Measurements from ENCODE around the gene CBLN1.
"Not testable (repeated sequence)": the region's sequence is repeated elsewhere in the genome, so short reads cannot be mapped to it uniquely, and the experiment has no call there.

CBLN1 gene

DNA sequence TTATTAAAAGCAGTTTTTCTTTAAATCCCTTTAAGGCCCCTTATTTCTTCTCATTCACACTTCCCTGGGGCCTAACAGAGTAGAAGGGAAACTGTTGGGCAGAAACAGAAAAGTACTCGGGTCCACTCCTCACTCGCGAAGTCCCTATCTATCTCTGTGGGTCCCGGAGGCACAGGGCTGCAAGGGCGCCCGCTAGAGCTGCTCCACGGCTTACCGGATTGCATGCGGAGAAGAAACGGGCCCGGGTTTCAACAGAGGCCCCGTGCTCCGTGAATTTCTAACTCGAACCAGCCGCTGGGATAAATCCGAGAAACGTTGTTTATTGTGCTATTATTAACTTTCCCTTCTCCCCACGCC lies 4.3 kb downstream of the CBLN1 start:
- DNase-seq, result no peak

DNA sequence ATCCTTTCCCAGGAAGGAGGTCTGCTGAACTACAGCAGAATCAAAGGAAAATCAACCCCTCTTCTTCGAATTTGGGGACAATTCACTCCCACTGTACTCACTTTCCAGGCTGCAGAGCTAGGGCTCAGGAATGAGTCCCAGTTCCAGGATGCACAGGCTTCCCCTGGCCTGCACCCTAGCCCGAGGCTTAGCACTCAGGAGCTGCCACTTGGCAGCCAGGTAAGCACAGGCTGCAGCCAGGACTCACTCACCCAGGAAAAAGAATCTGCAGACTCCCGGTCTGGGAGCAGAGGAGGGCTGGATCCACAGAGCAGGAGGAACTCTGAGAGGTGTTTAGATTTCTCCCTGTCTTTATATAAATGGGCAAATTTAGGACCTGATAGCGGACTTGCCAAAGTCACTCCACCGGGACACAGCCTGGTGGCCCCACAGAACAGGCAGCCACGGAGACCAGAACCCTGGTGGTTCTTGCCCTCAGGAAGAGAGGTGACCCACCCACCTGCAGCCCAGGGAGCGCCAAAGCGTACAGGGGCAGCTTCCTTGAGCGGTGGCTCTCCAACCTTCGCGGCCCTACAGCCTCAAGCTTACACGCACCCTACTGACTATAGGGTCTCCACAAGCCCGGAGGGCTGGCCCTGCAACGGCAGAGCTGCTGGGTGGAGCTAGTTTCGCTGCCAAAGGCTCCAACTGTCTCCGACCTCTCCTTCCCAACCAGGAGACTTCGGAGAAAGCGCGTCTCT lies 4.8 kb downstream of the CBLN1 start:
- DNase-seq, result no peak

DNA sequence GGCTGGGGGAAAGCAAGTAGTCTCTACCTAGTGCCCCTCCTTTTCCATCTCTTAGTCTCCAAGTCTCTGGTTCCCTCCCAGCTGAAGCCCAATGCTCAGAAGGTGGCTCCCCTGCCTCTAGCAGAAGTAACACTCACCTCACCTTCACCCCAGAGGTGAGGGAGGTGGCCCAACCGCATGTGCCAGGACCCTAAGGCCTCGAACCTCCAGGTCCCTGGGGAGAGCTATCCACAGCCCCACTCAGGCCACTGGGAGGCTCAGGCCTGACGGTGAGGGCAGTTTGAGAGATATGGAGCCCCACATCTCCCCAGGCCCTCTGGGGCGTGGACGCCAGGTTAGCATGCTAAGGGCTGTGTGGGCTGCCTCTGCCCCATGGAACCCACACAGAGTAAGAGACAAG lies 5.8 kb downstream of the CBLN1 start:
- no peak for DNase-seq

DNA sequence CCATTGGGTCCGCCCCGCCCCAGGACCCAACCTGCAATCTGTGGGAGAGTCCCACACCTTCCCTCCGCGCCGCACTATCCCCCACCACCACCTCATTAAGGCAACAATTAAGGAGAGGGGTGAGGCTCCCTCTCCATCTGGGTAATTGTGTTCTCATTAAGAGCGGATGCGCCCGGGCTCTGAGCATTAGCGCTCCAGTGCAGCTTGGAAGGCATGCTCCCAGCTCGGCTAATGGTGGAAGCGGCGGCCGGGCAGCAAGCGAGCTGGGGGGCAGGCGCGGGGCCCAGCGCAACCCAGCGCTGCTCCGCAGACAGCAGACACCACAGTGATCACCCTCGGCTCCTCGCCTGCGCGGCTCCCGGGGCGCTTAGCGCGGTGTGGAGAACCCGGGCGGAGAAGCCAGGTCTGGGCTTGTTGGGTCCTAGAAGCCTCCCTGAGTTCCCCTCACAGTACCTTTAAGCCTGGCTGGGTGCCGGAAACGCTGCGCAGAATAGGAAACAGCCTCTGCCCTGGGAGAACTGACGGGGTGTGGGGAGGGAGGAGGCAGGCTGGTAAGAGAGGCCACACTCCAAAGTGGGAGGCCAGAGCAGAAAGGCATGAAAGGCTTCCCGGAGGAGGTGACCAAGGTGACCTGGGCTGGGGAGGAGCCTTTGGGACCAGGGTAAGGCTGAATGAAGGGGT lies 6.4 kb downstream of the CBLN1 start:
- no peak for DNase-seq

DNA sequence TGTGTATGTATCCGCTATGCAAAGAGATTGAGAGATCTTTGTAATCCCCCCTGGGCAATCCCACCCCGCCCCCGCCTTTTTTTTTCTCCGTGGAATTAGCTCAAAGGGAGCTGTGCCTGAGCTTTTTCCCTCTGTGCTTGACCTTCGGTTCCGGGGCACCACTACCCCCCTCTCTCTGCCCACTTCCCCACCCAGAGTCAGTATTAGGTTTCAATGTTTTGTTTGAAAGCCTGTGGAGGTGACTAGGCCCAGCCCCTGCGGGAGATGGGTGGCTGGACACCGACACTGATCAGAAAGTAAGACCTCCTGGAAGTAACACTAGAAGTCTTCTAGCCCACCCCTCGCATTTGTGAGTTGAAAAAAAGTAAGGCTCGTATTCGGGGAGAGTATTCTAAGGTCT lies 7.0 kb downstream of the CBLN1 start:
- DNase-seq, result no peak

DNA sequence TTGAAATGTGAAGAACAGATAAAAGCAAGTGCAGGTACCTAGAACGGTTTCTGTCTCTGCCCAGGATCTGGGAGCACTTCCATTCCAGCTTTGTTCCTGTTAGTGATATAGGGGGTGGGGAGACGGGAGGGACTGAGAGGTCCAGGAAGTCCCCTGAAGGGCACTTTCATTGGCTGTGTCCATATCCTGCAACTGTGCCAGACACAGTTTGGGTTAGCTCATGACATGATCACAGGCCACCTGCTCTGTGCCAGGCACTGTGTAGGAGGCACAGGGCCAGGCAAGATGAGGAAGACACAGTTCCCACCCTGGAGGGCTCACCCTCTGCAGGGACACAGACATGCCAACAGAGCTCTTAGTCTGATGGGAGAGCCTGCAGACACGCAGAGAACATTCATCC lies 7.9 kb downstream of the CBLN1 start:
- no peak for DNase-seq

DNA sequence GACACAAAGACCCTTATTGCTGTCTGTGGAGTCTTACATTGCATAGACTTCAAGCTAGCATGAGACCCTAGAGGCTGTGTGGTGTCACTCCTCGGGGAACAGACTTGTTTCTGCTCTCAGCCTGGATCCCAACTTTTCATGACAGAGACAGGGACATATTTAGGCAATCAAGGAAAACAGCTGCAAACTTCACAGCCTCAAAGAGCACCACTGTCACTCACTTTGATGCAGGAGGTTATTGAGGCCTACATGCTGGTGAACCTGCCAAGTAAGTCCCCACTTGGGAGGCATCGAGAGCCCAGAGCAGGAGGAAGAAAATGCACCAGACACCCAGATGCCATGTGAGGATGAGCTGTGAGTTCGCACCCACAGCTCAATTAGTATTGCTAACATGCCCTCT lies 10.3 kb downstream of the CBLN1 start:
- DNase-seq, result no peak

DNA sequence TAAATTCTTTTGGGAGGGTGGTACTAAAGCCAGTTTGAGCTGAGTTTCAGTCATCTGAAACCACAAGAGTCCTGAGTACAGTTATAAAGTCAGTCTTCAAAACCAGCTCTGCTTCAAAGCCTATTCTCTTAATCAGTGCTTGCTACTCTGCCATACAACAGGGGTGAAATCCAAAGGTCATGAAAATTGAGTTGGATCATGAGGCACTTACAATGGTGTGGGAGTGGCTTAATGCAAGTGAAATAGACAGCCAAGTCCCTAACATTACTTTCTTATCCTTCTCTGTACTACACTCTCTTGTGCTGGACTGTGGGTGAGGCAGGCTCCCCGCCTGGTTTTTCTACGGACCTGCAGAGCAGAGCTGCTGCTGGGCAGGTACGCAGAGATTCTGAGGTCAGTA lies 12.4 kb downstream of the CBLN1 start:
- no peak for DNase-seq

DNA sequence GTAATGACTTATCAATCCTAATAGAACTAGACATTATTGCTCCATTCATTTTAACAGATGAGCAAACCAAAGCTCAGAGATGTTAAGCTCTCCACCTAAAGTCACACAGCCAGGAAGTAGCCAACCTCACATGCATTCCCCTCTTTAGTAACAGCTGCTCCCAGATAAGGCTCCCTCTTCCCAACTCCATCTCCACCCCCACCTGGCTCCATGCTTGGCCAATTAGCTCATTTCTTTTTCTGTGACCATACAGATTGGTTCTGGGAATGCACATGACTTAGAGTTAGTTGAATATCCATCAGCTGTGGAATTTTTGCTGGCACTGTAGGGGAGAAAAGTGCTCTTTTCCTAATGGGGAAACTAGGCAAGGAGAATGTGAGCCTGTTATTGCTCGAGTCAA lies 13.0 kb downstream of the CBLN1 start:
- no peak for DNase-seq

DNA sequence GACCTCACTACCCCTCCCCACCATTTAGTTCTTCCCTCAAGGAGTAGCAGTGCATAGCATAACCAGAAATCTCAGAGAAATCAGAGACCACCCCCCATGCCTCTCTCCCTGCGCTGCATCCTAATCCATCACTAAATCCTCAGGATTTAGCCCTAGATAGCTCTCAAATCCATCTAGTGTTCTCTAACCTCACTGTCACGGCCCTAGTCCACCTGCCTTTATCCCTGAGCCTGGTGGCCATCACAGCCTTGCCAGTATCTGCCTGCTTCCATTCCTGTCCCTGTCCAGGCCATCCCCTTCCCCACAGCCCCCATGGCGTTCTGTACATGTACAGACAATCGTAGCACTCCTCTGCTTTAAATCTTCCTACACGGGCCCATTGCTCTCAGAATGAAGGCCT lies 19.1 kb downstream of the CBLN1 start:
- no peak for DNase-seq

DNA sequence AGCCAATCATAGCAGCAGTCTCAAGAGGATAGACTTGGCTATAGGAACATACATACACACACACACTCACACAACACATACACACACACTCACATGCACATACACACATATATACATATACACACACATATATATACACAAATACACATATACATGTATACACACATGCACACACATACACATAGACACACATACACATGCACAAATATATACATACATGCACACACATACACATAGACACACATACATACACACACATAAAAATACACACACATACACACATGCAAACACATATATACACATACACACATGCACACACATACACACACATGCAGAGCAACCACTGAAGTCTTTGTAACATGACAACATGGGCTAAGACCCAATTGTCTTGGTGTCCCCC lies 19.7 kb downstream of the CBLN1 start:
- DNase-seq, result no peak

DNA sequence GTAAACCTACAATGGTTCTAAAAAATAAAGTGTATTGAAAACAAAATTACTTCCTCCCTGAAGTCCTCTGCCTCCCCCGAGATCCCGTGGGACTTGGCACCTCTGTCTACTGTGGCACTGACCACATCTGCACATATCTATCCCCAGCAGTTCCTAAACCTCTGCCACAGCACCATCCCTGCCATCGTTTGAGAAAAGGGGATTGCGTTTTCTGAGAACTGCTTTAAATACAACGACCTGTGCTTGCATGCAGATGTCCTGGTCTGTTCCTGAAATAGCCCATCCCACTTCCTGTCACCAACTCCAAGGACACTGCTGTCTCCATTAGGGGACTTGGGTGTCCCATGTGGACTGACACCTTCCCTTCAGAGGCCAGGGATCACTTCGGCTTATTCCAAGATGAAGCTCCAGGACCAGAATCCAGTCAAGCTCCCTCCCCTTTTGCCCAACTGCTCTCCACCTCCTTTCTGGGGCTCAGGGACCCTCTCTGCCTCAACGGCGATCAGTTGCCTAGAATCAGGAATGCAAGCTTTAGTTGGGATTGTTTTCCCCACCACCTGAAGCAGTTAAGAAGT lies 20.6 kb downstream of the CBLN1 start:
- DNase-seq, result no peak

DNA sequence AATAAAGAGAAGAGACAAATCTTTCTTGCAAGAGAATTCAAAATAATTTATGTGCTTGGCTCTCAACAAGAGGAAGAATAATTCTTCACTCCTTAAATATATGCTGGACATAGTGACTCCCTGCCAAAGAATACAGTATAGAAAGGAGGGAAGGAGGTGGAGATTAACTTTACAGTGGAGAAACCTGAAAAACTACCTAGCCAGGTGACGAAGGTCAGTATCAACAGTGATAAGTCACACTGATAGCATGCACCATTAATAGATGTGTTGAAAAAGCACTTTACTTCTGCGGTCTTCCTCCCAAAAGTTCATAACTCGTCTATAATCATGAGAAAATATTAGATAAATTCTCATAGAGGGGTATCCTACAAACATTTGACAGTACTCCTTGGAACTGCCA lies 21.4 kb downstream of the CBLN1 start:
- no peak for DNase-seq

DNA sequence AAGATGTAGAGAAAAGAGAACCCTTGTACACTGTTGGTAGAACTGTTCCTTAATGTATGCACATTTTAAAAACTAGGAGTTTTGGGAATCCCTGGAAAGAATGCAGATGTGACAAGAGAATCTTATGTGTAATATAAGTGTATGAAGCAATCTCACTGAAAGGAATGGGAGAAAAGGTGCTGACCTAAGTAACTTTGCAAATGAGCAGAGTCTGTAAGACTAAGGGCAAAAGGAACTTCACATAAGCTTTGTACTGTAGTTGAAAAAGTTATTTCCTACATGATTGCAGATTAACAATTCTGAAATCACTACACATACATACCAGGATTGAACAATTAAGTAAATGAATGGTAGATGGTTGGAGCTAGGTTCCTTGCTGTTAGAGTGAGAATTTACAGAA lies 22.3 kb downstream of the CBLN1 start:
- DNase-seq, result no peak

DNA sequence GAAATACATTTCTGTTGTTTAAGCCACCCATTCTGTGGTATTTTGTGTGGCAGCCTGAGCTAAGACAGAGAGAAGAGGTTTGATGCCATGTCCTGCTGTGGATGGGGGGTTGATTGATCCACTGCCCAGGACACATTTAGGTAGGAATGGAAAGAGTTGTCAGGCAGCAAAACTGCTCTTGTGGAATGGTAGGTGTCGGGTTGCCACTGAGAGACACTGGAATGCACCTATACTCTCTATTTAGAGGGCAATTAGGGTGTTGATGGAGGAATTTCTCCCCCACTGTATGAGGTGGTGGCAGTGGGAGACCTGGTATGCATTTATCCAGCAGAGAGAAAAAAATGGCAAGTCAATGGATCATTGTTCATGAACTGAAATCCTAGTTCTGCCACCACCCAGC lies 30.9 kb downstream of the CBLN1 start:
- DNase-seq, result no peak

DNA sequence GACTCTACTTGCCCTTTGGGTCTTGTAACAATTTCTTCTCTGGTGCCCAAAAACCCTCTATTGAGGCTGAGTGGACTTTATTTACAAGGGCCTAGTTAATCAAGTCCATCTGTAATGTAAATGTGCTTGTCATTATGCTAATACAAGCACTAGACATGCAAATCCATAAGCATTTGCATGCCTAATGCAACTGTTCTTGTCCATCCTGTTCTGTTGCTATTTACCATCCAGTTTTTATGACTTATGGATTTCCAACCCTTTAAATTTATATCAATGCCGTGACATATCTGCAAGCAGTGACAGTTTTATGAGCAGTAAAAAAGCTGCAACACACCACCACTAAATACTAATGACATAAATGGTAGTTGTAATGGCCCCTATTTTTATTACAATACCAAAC lies 33.4 kb downstream of the CBLN1 start:
- DNase-seq, result no peak

DNA sequence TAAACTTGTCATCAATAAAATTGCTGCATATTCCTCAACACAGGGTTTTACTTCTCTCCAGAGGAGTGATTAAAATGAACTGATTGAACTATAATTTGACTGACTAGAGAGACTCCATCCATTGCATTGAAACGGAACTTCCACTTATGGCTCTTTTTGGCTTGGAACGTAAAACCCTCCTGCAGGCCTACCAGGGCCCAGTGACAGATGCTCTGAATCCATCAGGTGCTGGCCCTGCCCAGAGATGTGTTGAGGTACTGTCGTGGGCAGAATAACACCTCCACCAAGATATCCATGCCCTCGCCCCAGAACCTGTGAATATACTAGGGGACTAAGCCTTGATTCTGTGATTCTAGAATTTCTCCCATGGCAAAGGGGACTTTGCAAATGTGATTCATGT lies 45.4 kb downstream of the CBLN1 start:
- no peak for DNase-seq

DNA sequence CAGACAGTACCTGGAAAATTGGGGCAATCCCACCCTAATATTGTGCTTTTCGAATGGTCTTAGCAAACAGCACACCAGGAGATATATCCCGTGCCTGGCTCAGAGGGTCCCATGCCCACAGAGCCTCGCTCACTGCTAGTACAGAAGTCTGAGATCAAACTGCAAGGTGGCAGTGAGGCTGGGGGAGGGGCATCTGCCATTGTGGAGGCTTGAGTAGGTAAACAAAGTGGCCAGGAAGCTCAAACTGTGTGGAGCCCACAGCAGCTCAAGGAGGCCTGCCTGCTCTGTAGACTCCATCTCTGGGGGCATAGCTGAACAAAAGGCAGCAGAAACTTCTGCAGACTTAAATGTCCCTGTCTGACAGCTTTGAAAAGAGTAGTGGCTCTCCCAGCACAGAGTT lies 53.3 kb downstream of the CBLN1 start:
- not testable (repeated sequence) for DNase-seq

Data from RPMI8226 (cell line).